K562 (cell line): Measurements from ENCODE around the gene GDF7. TPM values are rescaled to one million over a fixed set of nuclear protein-coding genes. Genes with fewer than 3 reads are reported as not detected.

Experiments used
- ATAC-seq: fragments of 200-7000 bp; cut with Tn5 transposase; 3 replicates; pipeline ENCODE4 v1.9.1; 2020; ENCODE audit warnings: moderate library complexity
- Bru-seq: library from RNA; stranded (reverse); fragments of 400-500 nt; gene quantifications from one replicate; lab custom pipeline; 2021; lab: Mats Ljungman, UMichigan
- BruChase-seq, 2 experiments: library from RNA; stranded (reverse); fragments of 400-500 nt; gene quantifications; one replicate each; lab custom pipeline; 2021; lab: Mats Ljungman, UMichigan
- BruUV-seq: library from RNA; stranded (reverse); fragments of 400-500 nt; replicated peaks from 2 replicates; lab custom pipeline; 2021; lab: Mats Ljungman, UMichigan
- CTCF ChIA-PET: fragments of 300-600 bp; formaldehyde crosslinking; extraction: SDS; loops from one replicate; lab custom pipeline; 2021; ENCODE audit warnings: low intra/inter-chr PET ratio; lab: Yijun Ruan, JAX
- POLR2A ChIA-PET: fragments of 300-600, 350-650 bp; sonication (Branson Sonifier 250); formaldehyde crosslinking; extraction: SDS; loops from one replicate; lab custom pipeline; 2021; ENCODE audit warnings: antibody characterized with exemption, inconsistent platforms; lab: Yijun Ruan, JAX
- DNase-seq, 4 experiments: peaks; one replicate each; pipeline versions ENCODE4 v3.0.0 to v3.0.0-alpha.2; 2011 to 2018; ENCODE audit warnings: low spot score in 3 of 4, mixed read lengths in 3 of 4; ENCODE audit errors: extremely low read depth in 1 of 4
- FAIRE-seq: peaks from 2 replicates; lab custom pipeline; 2011; peaks lifted over from hg19 to GRCh38; lab: Jason Lieb, UNC
- H2AFZ ChIP-seq: 2 replicates; pipeline ENCODE4 v1.6.0; 2011; ENCODE audit warnings: low read depth, low read length, control low read depth, inconsistent platforms
- H3K27ac ChIP-seq: fragments of 200-600 bp; 3 replicates; pipeline ENCODE4 v1.8.0; 2011; ENCODE audit warnings: low read depth, mild to moderate bottlenecking, control low read depth, inconsistent platforms, low read length, moderate library complexity, mixed read lengths; ENCODE audit errors: extremely low read depth
- H3K27me3 ChIP-seq, 2 experiments: fragments of 300-600 bp in 1 of 2; 2 replicates in 1 of 2; 3 replicates in 1 of 2; pipeline versions ENCODE4 v1.6.0 to v1.8.0; 2011; ENCODE audit warnings: inconsistent platforms in 2 of 2, low read length in 2 of 2, mild to moderate bottlenecking in 1 of 2, mixed read lengths in 1 of 2, moderate library complexity in 1 of 2; ENCODE audit not compliant: control insufficient read depth in 2 of 2, insufficient read depth in 2 of 2
- H3K36me3 ChIP-seq: fragments of 300-600 bp; 3 replicates; pipeline ENCODE4 v1.8.0; 2011; ENCODE audit warnings: mild to moderate bottlenecking, low read length, inconsistent platforms; ENCODE audit not compliant: control insufficient read depth, insufficient read depth
- H3K4me1 ChIP-seq, 2 experiments: fragments of 200-600 bp in 1 of 2; replicated peaks in 1 of 2; 2 replicates in 1 of 2; 3 replicates in 1 of 2; pipeline versions ENCODE4 v1.5.1 to v1.8.0; 2011; ENCODE audit warnings: inconsistent platforms in 2 of 2, low read length in 2 of 2, mild to moderate bottlenecking in 1 of 2, mixed read lengths in 1 of 2, moderate library complexity in 1 of 2; ENCODE audit not compliant: control insufficient read depth in 2 of 2, insufficient read depth in 2 of 2
- H3K4me2 ChIP-seq: 2 replicates; pipeline ENCODE4 v1.6.1; 2011; ENCODE audit warnings: low read length, control low read depth, inconsistent platforms, mixed read lengths; ENCODE audit not compliant: insufficient read depth
- H3K4me3 ChIP-seq: fragments of 200-600 bp; sonication (generic), shearing (Covaris generic); 2 replicates; pipeline ENCODE4 v1.5.1; 2016; ENCODE audit warnings: control low read depth, inconsistent platforms
- H3K79me2 ChIP-seq: fragments of 200-600 bp; 3 replicates; pipeline ENCODE4 v1.8.0; 2011; ENCODE audit warnings: low read length, inconsistent platforms; ENCODE audit not compliant: control insufficient read depth, insufficient read depth
- H3K9ac ChIP-seq, 2 experiments: 2 replicates each; pipeline versions ENCODE4 v1.6.0 to v1.6.1; 2011; ENCODE audit warnings: low read depth in 2 of 2, low read length in 2 of 2, control low read depth in 1 of 2, inconsistent platforms in 1 of 2, mild to moderate bottlenecking in 1 of 2, mixed read lengths in 1 of 2; ENCODE audit not compliant: insufficient read depth in 1 of 2
- H3K9me1 ChIP-seq: one replicate; pipeline ENCODE4 v1.6.0; 2011; ENCODE audit warnings: inconsistent platforms, mild to moderate bottlenecking, low read length, moderate library complexity; ENCODE audit not compliant: control insufficient read depth, insufficient read depth
- H3K9me3 ChIP-seq: replicated peaks from 2 replicates; pipeline ENCODE4 v1.5.1; 2011; ENCODE audit warnings: low read depth, low read length, inconsistent platforms; ENCODE audit not compliant: control insufficient read depth, insufficient read depth
- H4K20me1 ChIP-seq: replicated peaks from 2 replicates; pipeline ENCODE4 v1.6.1; 2011; ENCODE audit warnings: low read length, inconsistent platforms, mixed read lengths; ENCODE audit not compliant: control insufficient read depth, insufficient read depth
- EGR1 ChIP-seq: fragments of 450-650 bp; conservative IDR thresholded peaks from 2 replicates; pipeline ENCODE4 v1.6.1; 2017; ENCODE audit warnings: mild to moderate bottlenecking
- VEZF1 ChIP-seq: fragments of 200-800 bp; sonication (Bioruptor generic); IDR thresholded peaks from 2 replicates; pipeline ENCODE4 v1.6.1; 2017; ENCODE audit warnings: missing genetic modification characterization, missing compliant biosample characterization
- ZBTB33 ChIP-seq: sonication (generic); formaldehyde crosslinking; IDR thresholded peaks from 2 replicates; pipeline ENCODE4 v1.8.1; 2023; ENCODE audit warnings: mild to moderate bottlenecking, missing genetic modification reagents
- ZFX ChIP-seq: sonication (generic); formaldehyde crosslinking; IDR thresholded peaks from 2 replicates; pipeline ENCODE4 v1.8.0; 2022; ENCODE audit warnings: mild to moderate bottlenecking, missing genetic modification reagents, moderate library complexity
- WGBS: fragments of 100-300 bp; shearing (Covaris generic); methylation state at CpG from one replicate; pipeline ENCODE4 v1.1.6; 2016; ENCODE audit warnings: low coverage, mixed read lengths; ENCODE audit not compliant: insufficient coverage; ENCODE audit errors: missing lambda C conversion rate; 5-methylcytosine and 5-hydroxymethylcytosine counted together
- in situ Hi-C: fragments of 300-500 bp; cut with MboI; formaldehyde crosslinking; loops from 4 replicates; pipeline ENCODE4 v1.15.0; 2018; ENCODE audit warnings: inconsistent platforms, mixed read lengths
- intact Hi-C: fragments of 100-400 bp; cut with micrococcal nuclease; formaldehyde crosslinking; loops from 2 replicates; pipeline ENCODE4 v1.14.2; 2022
- long read RNA-seq, 3 experiments: library from polyadenylated mRNA in 2 of 3; library from RNA in 1 of 3; unstranded in 2 of 3; stranded (forward) in 1 of 3; transcript quantifications; one replicate each; pipeline ENCODE4 v2.0.0, GENCODE V29; 2019 to 2022
- polyA minus RNA-seq, 3 experiments: library from RNA; depleted of rRNA, polyadenylated mRNA; stranded (reverse); fragments of >200 nt; gene quantifications; 2 replicates each; pipeline ENCODE4 v1.2.3, GENCODE V29; 2011
- polyA plus RNA-seq, 8 experiments: library from polyadenylated mRNA; depleted of rRNA in 4 of 8; stranded (reverse) in 5 of 8; unstranded in 3 of 8; fragments of >200 nt; fragmentation: Nextera tagmentation in 2 of 8; fragmentation: Illumina TruSeq in 1 of 8; extraction: Ambion mirVana in 2 of 8; extraction: Trizol in 1 of 8; gene quantifications; 2 replicates each; pipeline versions ENCODE4 v1.2.1 to v1.2.3, GENCODE V29; 2011 to 2014; ENCODE audit warnings: inconsistent platforms in 1 of 8, missing spikeins in 1 of 8
- total RNA-seq, 7 experiments: library from RNA; depleted of rRNA in 6 of 7; stranded (reverse); fragments of >200 nt in 6 of 7; fragmentation: Illumina TruSeq in 2 of 7; extraction: Trizol in 2 of 7; gene quantifications; 2 replicates each; pipeline versions ENCODE4 v1.2.1 to v1.2.3, GENCODE V29; 2011 to 2021; ENCODE audit warnings: low replicate concordance in 1 of 7

GDF7 gene
- not detected in 2 replicates for total RNA-seq (2011; cell fraction: chromatin; rRNA removed; ENCODE audit: low replicate concordance)
- total RNA-seq (2011; cell fraction: nucleolus; rRNA removed), result not detected in 2 replicates
- total RNA-seq (2011; cell fraction: nucleoplasm; rRNA removed), result not detected in 2 replicates
- not detected in 2 replicates for total RNA-seq (2014; rRNA removed)
- total RNA-seq (2014; rRNA removed; fragmentation: Illumina TruSeq; extraction: Trizol), result not detected in 2 replicates
- not detected in 2 replicates for total RNA-seq (2015; rRNA removed; fragmentation: Illumina TruSeq; extraction: Trizol)
- not detected in 2 replicates for total RNA-seq (2021)
- 0.01 TPM in 1 of 2 replicates, not detected in the other for polyA plus RNA-seq (2011; rRNA removed)
- polyA plus RNA-seq (2011; cell fraction: cytosol; rRNA removed), result 0.01 TPM in 1 of 2 replicates, not detected in the other
- polyA plus RNA-seq (2011; cell fraction: nucleus; rRNA removed), result 0.06 TPM in 1 of 2 replicates, not detected in the other
- polyA plus RNA-seq (2012), result 0.04 and 0.11 TPM in 2 replicates
- not detected in 2 replicates for polyA plus RNA-seq (2014; fragmentation: Illumina TruSeq; extraction: Trizol)
- polyA plus RNA-seq (2014; fragmentation: Nextera tagmentation; extraction: Ambion mirVana), result under 1 TPM; 0.01 TPM
- polyA plus RNA-seq (2014; rRNA removed), result 0.01 TPM in 1 of 2 replicates, not detected in the other
- under 0.01 and 0.03 TPM in 2 replicates for polyA minus RNA-seq (2011; rRNA and poly(A)+ RNA removed)
- polyA minus RNA-seq (2011; cell fraction: cytosol; rRNA and poly(A)+ RNA removed), result 0.09 TPM in 1 of 2 replicates, not detected in the other
- under 0.01 TPM in 1 of 2 replicates, not detected in the other for polyA minus RNA-seq (2011; cell fraction: nucleus; rRNA and poly(A)+ RNA removed)
- percentile 7 among the genes with signal in this experiment for Bru-seq, nascent RNA
- BruChase-seq, experiment 1, labeled RNA remaining after a 2-hour chase, result not detected
- BruChase-seq, experiment 2, labeled RNA remaining after a 6-hour chase, result not detected
- long read RNA-seq, experiment 1, result 0 reads
- long read RNA-seq, experiment 2, result 0 reads
- long read RNA-seq, experiment 3, result 0 reads

GRCh38 chr2:20666304-20667150 is at the start of gene GDF7:
Gene GDF7 (plus strand): TSS chr2:20667144. CDS start chr2:20667240, 96 bp downstream.
- ChIA-PET POLR2A (interaction anchor here (0.5 to 0.7 kb wide), 3 partner anchors 9 to 706 kb away, joined by 3 to 4 read pairs (median 3); no protein-coding TSS in a partner anchor), CTCF (no interaction called here)
- H3K27me3 ChIP-seq, result peaks cover 29 to 84% of the 10 kb centered on the region in 2 experiments; a peak in 4 of 5 replicates
- DNase-seq (peak in 3 of 4 experiments; percentile 44 to 68 (median 67)), ATAC-seq (peak; percentile 16; the same call in 1 of the 3 replicates), FAIRE-seq (no peak)
- no TSS peak for BruUV-seq
- H3K4me1 ChIP-seq, result peaks cover 0 to 32% of the 10 kb centered on the region in 2 experiments; a peak in 2 of 5 replicates
- H4K20me1 ChIP-seq, result peaks cover 4% of the 10 kb centered on the region; the same call in 1 of the 2 replicates
- 18% methylated on average over 26 of the region's 86 CpGs for WGBS
- H3K27ac ChIP-seq, result no peak within 1 kb of the TSS
- H3K9me3 ChIP-seq, result no peaks in the 10 kb centered on the region
- no peaks in the 10 kb centered on the region for H3K9me1 ChIP-seq
- H3K4me3 ChIP-seq, result no peak within 1 kb of the TSS
- no peak within 1 kb of the TSS for H2AFZ ChIP-seq
- no peaks in the 10 kb centered on the region for H3K36me3 ChIP-seq
- H3K79me2 ChIP-seq, result no peaks in the 10 kb centered on the region
- in situ Hi-C loops (loop anchor here (25.0 kb wide), 1 partner anchor 596 kb away; no protein-coding TSS in a partner anchor), intact Hi-C loops (loop anchor here (10.0 kb wide), 3 partner anchors 118 to 648 kb away; no protein-coding TSS in a partner anchor)
- no peak within 1 kb of the TSS for H3K9ac ChIP-seq
- H3K4me2 ChIP-seq, result no peak within 1 kb of the TSS
- TF ChIP-seq ZFX (CRISPR knock-in tag) (no peak), EGR1 (peak; percentile 22; the same call in 1 of the 2 replicates), VEZF1 (CRISPR knock-in tag) (0 out of 2 replicates have a peak, but pooled peaks have one; percentile 11), ZBTB33 (CRISPR knock-in tag) (peak; percentile 81)
